ENCODE results near the gene YWHAE. TPM values are rescaled to one million over a fixed set of nuclear protein-coding genes. Genes with fewer than 3 reads are reported as not detected.
"Not testable (repeated sequence)": the region's sequence is repeated elsewhere in the genome, so short reads cannot be mapped to it uniquely, and the experiment has no call there.

The YWHAE gene
- total and polyA plus RNA-seq, 2 donors, result 160 to 264 TPM

DNA sequence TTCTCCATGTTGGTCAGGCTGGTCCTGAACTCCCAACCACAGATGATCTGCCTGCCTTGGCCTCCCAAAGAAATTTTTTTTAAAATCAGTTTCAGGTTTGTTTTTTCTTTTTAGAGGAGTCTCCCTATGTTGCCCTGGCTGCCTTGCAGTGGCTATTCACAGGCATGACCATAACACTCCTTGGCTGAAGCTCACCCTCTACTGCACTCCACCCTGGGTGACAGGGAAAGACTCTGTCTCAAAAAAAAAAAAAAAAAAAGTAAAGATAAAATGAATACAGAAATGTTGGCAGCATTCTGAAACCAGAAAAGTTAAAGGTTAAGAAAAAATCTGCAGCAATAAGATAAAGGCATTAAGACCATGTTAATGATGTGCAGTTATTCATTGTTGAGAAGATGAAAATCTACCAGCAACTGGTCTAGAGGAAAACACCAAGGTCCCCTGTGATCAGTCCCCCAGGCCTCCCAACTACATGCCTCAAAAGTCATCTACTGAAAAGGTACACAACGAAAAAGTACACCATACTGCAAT lies 15.1 kb downstream of the YWHAE start:
- H3K27ac ChIP-seq (ENCODE audit: low read depth in 1 of 2, low read length in 1 of 2), result no peak overlapping the region
- peaks cover 2 to 19% of the 10 kb centered on the region in 2 donors for H3K36me3 ChIP-seq (ENCODE audit: control insufficient read depth in 2 of 2, insufficient read depth in 2 of 2, low read length in 1 of 2)
- H3K27me3 ChIP-seq (ENCODE audit: control insufficient read depth in 2 of 2, insufficient read depth in 1 of 2, low read length in 1 of 2), result no peaks in the 10 kb centered on the region
- no peak for DNase-seq (ENCODE audit: low read depth in 6 of 9, low spot score in 9 of 9)
- H3K4me1 ChIP-seq (ENCODE audit: control insufficient read depth in 2 of 2, insufficient read depth in 2 of 2, low read length in 2 of 2), result peaks cover 0 to 3% of the 10 kb centered on the region in 2 donors
- H3K4me3 ChIP-seq (ENCODE audit: low read length in 2 of 2), result no peak overlapping the region
- H3K9me3 ChIP-seq (ENCODE audit: control insufficient read depth in 2 of 2, insufficient read depth in 1 of 2, low read length in 1 of 2), result no peaks in the 10 kb centered on the region
- WGBS, result 36% methylated on average over 1 of the region's 1 CpG

DNA sequence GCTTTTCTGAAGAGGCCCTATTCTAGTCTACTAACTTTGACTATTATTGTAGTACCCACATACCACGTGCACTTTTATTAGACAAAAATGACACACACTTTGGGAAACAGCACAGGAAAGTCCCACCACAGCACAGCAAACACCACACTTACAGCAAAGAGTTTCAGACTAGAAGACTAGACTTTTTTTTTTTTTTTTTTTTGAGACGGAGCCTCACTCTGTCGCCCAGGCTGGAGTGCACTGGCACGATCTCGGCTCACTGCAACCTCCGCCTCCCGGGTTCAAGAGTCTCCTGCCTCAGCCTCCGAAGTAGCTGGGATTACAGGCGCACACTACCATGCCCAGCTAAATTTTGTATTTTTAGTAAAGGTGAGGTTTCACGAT lies 20.1 kb downstream of the YWHAE start:
- Histone ChIP-seq H3K4me3 (ENCODE audit: low read length in 2 of 2) (no peak overlapping the region), H3K27me3 (ENCODE audit: control insufficient read depth in 2 of 2, insufficient read depth in 1 of 2, low read length in 1 of 2) (no peaks in the 10 kb centered on the region), H3K27ac (ENCODE audit: low read depth in 1 of 2, low read length in 1 of 2) (no peak overlapping the region), H3K4me1 (ENCODE audit: control insufficient read depth in 2 of 2, insufficient read depth in 2 of 2, low read length in 2 of 2) (peaks cover 10 to 20% of the 10 kb centered on the region in 2 donors), H3K36me3 (ENCODE audit: control insufficient read depth in 2 of 2, insufficient read depth in 2 of 2, low read length in 1 of 2) (peaks cover 6 to 36% of the 10 kb centered on the region in 2 donors), H3K9me3 (ENCODE audit: control insufficient read depth in 2 of 2, insufficient read depth in 1 of 2, low read length in 1 of 2) (no peaks in the 10 kb centered on the region)
- WGBS, result 96% methylated on average over 10 of the region's 10 CpGs
- no peak for DNase-seq (ENCODE audit: low read depth in 6 of 9, low spot score in 9 of 9)

DNA sequence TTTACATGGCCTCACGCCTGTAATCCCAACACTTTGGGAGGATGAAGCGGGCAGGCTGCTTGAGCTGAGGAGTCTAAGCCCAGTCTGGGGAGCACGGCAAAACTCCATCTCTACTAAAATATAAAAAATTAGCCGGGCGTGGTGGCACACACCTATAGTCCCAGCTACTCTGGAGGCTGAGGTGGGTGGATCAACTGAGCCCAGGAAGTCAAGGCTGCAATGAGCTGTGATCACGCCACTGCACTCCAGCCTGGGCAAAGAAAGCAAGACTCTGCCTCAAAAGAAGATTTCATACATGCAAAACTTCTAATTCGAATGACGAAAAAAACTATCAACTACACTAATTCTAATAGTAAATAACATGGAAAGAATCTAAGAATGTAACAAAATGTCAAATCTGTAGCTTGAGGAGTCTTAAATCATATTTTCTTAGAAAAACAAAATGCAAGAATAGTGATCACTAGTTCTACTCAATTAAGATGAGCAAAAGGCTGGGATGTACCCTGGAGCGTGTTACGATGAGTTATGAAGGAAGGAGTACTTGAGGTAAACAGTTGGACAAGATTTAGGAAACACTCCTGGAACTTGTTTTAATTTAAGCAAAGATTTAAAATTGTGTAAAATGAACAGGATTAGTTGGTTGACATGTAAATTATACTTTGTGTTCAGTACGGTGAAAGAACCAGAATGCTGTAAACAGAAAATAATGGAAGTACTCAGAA lies 20.7 kb downstream of the YWHAE start:
- Histone ChIP-seq H3K27me3 (ENCODE audit: control insufficient read depth in 2 of 2, insufficient read depth in 1 of 2, low read length in 1 of 2) (no peaks in the 10 kb centered on the region), H3K36me3 (ENCODE audit: control insufficient read depth in 2 of 2, insufficient read depth in 2 of 2, low read length in 1 of 2) (peaks cover 3 to 38% of the 10 kb centered on the region in 2 donors), H3K27ac (ENCODE audit: low read depth in 1 of 2, low read length in 1 of 2) (no peak overlapping the region), H3K4me3 (ENCODE audit: low read length in 2 of 2) (no peak overlapping the region), H3K9me3 (ENCODE audit: control insufficient read depth in 2 of 2, insufficient read depth in 1 of 2, low read length in 1 of 2) (no peaks in the 10 kb centered on the region), H3K4me1 (ENCODE audit: control insufficient read depth in 2 of 2, insufficient read depth in 2 of 2, low read length in 2 of 2) (peaks cover 10 to 22% of the 10 kb centered on the region in 2 donors)
- DNase-seq (ENCODE audit: low read depth in 6 of 9, low spot score in 9 of 9), result no peak
- 94% methylated on average over 11 of the region's 11 CpGs for WGBS

DNA sequence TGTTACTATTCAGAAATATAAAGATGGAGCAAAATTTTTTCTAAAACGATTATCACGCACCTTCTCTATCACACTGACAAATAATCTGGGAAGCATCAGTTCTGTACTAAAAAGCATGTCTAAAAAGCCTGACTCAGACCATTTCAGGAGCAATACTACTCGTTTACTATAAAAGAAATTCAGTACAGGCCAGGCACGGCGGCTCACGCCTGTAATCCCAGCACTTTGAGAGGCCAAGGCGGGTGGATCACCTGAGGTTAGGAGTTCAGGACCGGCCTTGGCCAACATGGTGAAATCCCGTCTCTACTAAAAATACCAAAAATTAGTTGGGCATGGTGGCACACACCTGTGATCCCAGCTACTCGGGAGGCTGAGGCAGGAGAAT lies 21.6 kb downstream of the YWHAE start:
- not testable (repeated sequence) for H3K4me3 ChIP-seq (ENCODE audit: low read length in 2 of 2); DNase-seq (ENCODE audit: low read depth in 6 of 9, low spot score in 9 of 9); H3K27ac ChIP-seq (ENCODE audit: low read depth in 1 of 2, low read length in 1 of 2); H3K9me3 ChIP-seq (ENCODE audit: control insufficient read depth in 2 of 2, insufficient read depth in 1 of 2, low read length in 1 of 2); H3K27me3 ChIP-seq (ENCODE audit: control insufficient read depth in 2 of 2, insufficient read depth in 1 of 2, low read length in 1 of 2)
- WGBS, result 94% methylated on average over 10 of the region's 10 CpGs
- Histone ChIP-seq H3K4me1 (ENCODE audit: control insufficient read depth in 2 of 2, insufficient read depth in 2 of 2, low read length in 2 of 2) (peaks cover 10 to 22% of the 10 kb centered on the region in 2 donors), H3K36me3 (ENCODE audit: control insufficient read depth in 2 of 2, insufficient read depth in 2 of 2, low read length in 1 of 2) (peaks cover 8 to 37% of the 10 kb centered on the region in 2 donors)

DNA sequence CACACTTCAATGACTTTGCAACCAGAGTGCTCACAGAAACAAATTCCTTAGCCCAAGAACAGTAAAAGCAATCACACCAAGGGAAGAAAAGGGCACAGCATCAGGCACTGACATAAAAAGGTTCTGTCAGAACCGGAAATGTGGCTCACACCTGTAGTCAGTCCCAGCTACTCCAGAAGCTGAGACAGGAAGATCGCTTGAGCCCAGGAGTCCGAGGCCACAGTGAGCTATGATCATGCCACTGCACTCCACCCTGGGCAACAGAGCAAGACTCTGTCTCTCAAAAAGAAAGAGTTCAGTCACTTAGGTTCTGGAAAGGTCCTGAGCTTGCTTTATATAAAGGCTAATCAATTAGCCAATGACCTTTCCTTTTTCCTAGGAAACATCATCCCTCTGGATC lies 22.7 kb downstream of the YWHAE start:
- DNase-seq (ENCODE audit: low read depth in 6 of 9, low spot score in 9 of 9), result no peak
- H3K36me3 ChIP-seq (ENCODE audit: control insufficient read depth in 2 of 2, insufficient read depth in 2 of 2, low read length in 1 of 2), result peaks cover 15 to 41% of the 10 kb centered on the region in 2 donors
- no peaks in the 10 kb centered on the region for H3K9me3 ChIP-seq (ENCODE audit: control insufficient read depth in 2 of 2, insufficient read depth in 1 of 2, low read length in 1 of 2)
- 82% methylated on average over 3 of the region's 3 CpGs for WGBS
- no peak overlapping the region for H3K4me3 ChIP-seq (ENCODE audit: low read length in 2 of 2)
- H3K27me3 ChIP-seq (ENCODE audit: control insufficient read depth in 2 of 2, insufficient read depth in 1 of 2, low read length in 1 of 2), result no peaks in the 10 kb centered on the region
- H3K4me1 ChIP-seq (ENCODE audit: control insufficient read depth in 2 of 2, insufficient read depth in 2 of 2, low read length in 2 of 2), result peaks cover 10 to 22% of the 10 kb centered on the region in 2 donors
- H3K27ac ChIP-seq (ENCODE audit: low read depth in 1 of 2, low read length in 1 of 2), result no peak overlapping the region

DNA sequence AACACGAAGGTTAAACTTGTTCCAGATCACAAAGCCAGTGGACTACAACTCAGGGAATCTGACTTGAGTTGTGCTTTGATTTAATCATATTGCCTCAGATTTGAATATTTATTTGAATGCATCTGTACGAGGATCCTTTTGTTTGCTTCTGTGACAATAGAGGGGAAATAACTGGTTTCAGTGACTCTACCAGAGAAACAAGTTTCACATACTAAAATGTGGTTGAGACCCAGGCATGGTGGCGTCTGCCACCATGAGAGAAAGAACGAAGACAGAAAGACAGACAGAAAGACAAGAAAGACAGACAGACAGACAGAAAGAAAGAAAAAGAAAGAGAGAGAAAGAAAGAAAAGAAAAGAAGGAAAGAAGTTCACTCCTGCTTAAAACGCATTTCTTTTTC lies 24.0 kb downstream of the YWHAE start:
- no peak overlapping the region for H3K4me3 ChIP-seq (ENCODE audit: low read length in 2 of 2)
- no peak for DNase-seq (ENCODE audit: low read depth in 6 of 9, low spot score in 9 of 9)
- WGBS, result 81% methylated on average over 5 of the region's 5 CpGs
- H3K4me1 ChIP-seq (ENCODE audit: control insufficient read depth in 2 of 2, insufficient read depth in 2 of 2, low read length in 2 of 2), result peaks cover 10 to 19% of the 10 kb centered on the region in 2 donors
- no peaks in the 10 kb centered on the region for H3K27me3 ChIP-seq (ENCODE audit: control insufficient read depth in 2 of 2, insufficient read depth in 1 of 2, low read length in 1 of 2)
- no peaks in the 10 kb centered on the region for H3K9me3 ChIP-seq (ENCODE audit: control insufficient read depth in 2 of 2, insufficient read depth in 1 of 2, low read length in 1 of 2)
- H3K27ac ChIP-seq (ENCODE audit: low read depth in 1 of 2, low read length in 1 of 2), result no peak overlapping the region
- H3K36me3 ChIP-seq (ENCODE audit: control insufficient read depth in 2 of 2, insufficient read depth in 2 of 2, low read length in 1 of 2), result peaks cover 15 to 41% of the 10 kb centered on the region in 2 donors

DNA sequence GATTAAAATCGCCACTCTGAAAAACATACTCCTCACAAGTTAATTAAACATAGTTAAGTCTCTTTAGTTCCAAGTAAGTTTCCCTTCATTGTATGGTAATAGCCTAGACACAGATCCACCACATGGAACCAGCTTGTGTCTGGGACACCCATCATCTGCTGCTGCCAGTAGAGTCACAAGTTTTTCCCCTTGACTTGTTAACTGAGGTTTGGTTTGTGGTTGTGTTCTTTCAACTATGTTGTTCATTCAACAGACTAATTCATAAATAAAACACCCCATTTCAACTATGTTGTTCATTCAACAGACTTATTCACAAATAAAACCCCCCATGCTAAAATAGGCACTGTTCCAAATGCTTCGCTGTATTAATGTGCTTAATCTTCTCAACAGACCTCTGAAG lies 24.4 kb downstream of the YWHAE start:
- DNase-seq (ENCODE audit: low read depth in 6 of 9, low spot score in 9 of 9), result no peak
- Histone ChIP-seq H3K4me1 (ENCODE audit: control insufficient read depth in 2 of 2, insufficient read depth in 2 of 2, low read length in 2 of 2) (peaks cover 10 to 19% of the 10 kb centered on the region in 2 donors), H3K9me3 (ENCODE audit: control insufficient read depth in 2 of 2, insufficient read depth in 1 of 2, low read length in 1 of 2) (no peaks in the 10 kb centered on the region), H3K27ac (ENCODE audit: low read depth in 1 of 2, low read length in 1 of 2) (no peak overlapping the region), H3K27me3 (ENCODE audit: control insufficient read depth in 2 of 2, insufficient read depth in 1 of 2, low read length in 1 of 2) (no peaks in the 10 kb centered on the region), H3K4me3 (ENCODE audit: low read length in 2 of 2) (no peak overlapping the region), H3K36me3 (ENCODE audit: control insufficient read depth in 2 of 2, insufficient read depth in 2 of 2, low read length in 1 of 2) (peaks cover 15 to 41% of the 10 kb centered on the region in 2 donors)
- 47% methylated on average over 2 of the region's 2 CpGs for WGBS

DNA sequence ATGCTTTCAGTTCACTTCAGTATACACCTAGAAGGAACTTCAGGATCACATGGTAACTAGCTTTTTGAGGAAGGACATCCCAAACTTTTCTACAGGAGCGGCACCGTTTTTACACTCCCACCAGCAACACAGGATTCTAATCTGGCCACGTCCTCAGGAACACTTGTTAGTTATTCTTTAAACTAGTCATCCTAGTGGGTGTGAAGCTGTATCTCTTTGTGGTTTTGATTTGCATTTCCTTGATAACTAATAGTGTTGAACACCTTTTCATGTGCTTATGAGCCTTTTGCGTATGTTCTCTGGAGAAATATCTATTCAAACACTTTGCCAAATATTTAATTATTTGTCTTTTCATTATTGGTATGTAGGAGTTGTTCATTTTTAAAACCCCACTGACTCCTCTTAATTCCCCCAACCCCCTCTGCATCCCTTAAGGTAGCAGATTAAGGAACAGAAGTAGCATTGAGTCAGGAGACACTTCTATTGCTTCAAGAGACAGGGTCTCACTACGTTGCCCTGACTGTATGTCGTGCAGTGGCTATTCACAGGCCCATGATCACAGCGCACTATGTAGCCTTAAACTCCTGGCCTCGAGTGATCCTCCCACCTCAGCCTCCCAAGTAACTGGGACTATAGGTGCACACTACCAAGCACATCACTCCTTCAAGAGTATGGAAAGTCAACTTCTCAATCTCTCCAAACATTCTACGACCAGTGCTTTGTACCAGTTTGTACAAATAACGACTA lies 25.4 kb downstream of the YWHAE start:
- H3K4me1 ChIP-seq (ENCODE audit: control insufficient read depth in 2 of 2, insufficient read depth in 2 of 2, low read length in 2 of 2), result peaks cover 10 to 21% of the 10 kb centered on the region in 2 donors
- 85% methylated on average over 10 of the region's 10 CpGs for WGBS
- no peaks in the 10 kb centered on the region for H3K9me3 ChIP-seq (ENCODE audit: control insufficient read depth in 2 of 2, insufficient read depth in 1 of 2, low read length in 1 of 2)
- H3K36me3 ChIP-seq (ENCODE audit: control insufficient read depth in 2 of 2, insufficient read depth in 2 of 2, low read length in 1 of 2), result peaks cover 19 to 41% of the 10 kb centered on the region in 2 donors
- no peak for DNase-seq (ENCODE audit: low read depth in 6 of 9, low spot score in 9 of 9)
- H3K4me3 ChIP-seq (ENCODE audit: low read length in 2 of 2), result no peak overlapping the region
- H3K27me3 ChIP-seq (ENCODE audit: control insufficient read depth in 2 of 2, insufficient read depth in 1 of 2, low read length in 1 of 2), result no peaks in the 10 kb centered on the region
- H3K27ac ChIP-seq (ENCODE audit: low read depth in 1 of 2, low read length in 1 of 2), result no peak overlapping the region

DNA sequence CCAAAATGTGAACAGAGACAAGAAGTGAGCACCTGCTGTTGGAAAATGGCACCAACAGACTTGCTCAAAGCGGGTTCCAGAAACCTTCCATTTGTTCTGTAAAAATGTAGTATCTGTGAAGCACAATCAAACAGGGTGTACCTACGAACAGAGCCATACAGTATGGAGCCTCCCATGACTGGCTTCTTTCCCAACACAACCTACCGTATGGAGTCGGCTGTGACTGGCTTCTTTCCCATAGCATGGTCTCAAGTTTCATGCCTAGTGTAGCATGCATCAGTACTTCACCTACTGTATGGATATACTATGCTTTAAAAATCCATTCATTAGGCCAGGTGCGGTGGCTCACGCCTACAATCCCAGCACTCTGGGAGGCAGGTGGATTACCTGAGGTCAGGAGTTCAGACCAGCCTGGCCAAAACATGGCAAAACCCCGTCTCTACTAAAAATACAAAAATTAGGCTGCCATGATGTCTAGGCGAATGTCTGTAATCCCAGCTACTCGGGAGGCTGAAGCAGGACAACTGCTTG lies 26.2 kb downstream of the YWHAE start:
- Histone ChIP-seq H3K4me3 (ENCODE audit: low read length in 2 of 2) (no peak overlapping the region), H3K27me3 (ENCODE audit: control insufficient read depth in 2 of 2, insufficient read depth in 1 of 2, low read length in 1 of 2) (no peaks in the 10 kb centered on the region), H3K27ac (ENCODE audit: low read depth in 1 of 2, low read length in 1 of 2) (no peak overlapping the region), H3K4me1 (ENCODE audit: control insufficient read depth in 2 of 2, insufficient read depth in 2 of 2, low read length in 2 of 2) (peaks cover 10 to 21% of the 10 kb centered on the region in 2 donors), H3K9me3 (ENCODE audit: control insufficient read depth in 2 of 2, insufficient read depth in 1 of 2, low read length in 1 of 2) (no peaks in the 10 kb centered on the region), H3K36me3 (ENCODE audit: control insufficient read depth in 2 of 2, insufficient read depth in 2 of 2, low read length in 1 of 2) (peaks cover 19 to 41% of the 10 kb centered on the region in 2 donors)
- no peak for DNase-seq (ENCODE audit: low read depth in 6 of 9, low spot score in 9 of 9)
- WGBS, result 93% methylated on average over 9 of the region's 9 CpGs
